ENCODE measurements around the gene PDZD2. TPM values are rescaled to one million over a fixed set of nuclear protein-coding genes. Genes with fewer than 3 reads are reported as not detected.

The PDZD2 gene
- total RNA-seq, 1 donor = 0.36 TPM

DNA sequence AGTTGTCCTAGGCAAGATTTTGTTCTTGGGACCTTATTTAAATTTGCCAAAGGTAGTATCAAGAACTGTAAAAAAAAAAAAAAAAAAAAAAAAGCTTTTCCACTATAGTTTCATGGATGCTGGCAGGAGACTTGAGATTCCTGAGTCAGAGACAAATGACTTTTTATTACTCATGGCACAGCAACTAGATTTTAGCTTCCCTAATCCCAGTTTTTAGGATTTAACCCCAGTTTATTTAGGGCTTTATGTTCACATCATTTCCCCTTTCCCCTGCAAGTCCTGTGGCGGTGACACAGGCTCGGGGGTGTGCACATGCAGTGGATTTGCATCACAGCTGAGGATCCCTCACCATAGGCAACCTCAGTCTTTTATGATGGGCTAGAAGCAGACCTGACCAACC lies 390.3 kb downstream of the PDZD2 start:
- Histone ChIP-seq H4K20me1 (ENCODE audit: insufficient read depth, low read length) (peaks cover 5% of the 10 kb centered on the region), H2AFZ (ENCODE audit: low read length) (no peak overlapping the region), H3K9me3 (ENCODE audit: low read depth, low read length) (no peaks in the 10 kb centered on the region), H3K79me2 (ENCODE audit: insufficient read depth, low read length) (no peaks in the 10 kb centered on the region), H3K4me2 (ENCODE audit: insufficient read depth, low read length) (peak overlapping the region; percentile 50), H3K27me3 (ENCODE audit: insufficient read depth, low read length) (peaks cover 2% of the 10 kb centered on the region), H3K36me3 (ENCODE audit: insufficient read depth, low read length) (no peaks in the 10 kb centered on the region), H3K4me3 (ENCODE audit: insufficient read depth, low read length) (no peak overlapping the region), H3K4me1 (ENCODE audit: insufficient read depth, low read length) (peaks cover 49% of the 10 kb centered on the region), H3K27ac (ENCODE audit: low read depth, low read length) (peak overlapping the region; percentile 69)
- DNase-seq (ENCODE audit: insufficient read length, low spot score, missing footprints) = no peak
- TF ChIP-seq, protein P1, sequence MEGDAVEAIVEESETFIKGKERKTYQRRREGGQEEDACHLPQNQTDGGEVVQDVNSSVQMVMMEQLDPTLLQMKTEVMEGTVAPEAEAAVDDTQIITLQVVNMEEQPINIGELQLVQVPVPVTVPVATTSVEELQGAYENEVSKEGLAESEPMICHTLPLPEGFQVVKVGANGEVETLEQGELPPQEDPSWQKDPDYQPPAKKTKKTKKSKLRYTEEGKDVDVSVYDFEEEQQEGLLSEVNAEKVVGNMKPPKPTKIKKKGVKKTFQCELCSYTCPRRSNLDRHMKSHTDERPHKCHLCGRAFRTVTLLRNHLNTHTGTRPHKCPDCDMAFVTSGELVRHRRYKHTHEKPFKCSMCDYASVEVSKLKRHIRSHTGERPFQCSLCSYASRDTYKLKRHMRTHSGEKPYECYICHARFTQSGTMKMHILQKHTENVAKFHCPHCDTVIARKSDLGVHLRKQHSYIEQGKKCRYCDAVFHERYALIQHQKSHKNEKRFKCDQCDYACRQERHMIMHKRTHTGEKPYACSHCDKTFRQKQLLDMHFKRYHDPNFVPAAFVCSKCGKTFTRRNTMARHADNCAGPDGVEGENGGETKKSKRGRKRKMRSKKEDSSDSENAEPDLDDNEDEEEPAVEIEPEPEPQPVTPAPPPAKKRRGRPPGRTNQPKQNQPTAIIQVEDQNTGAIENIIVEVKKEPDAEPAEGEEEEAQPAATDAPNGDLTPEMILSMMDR (IDR thresholded peaks at IDR 0.05; ENCODE audit: extremely low read depth, low read depth, low read length) = no peak

DNA sequence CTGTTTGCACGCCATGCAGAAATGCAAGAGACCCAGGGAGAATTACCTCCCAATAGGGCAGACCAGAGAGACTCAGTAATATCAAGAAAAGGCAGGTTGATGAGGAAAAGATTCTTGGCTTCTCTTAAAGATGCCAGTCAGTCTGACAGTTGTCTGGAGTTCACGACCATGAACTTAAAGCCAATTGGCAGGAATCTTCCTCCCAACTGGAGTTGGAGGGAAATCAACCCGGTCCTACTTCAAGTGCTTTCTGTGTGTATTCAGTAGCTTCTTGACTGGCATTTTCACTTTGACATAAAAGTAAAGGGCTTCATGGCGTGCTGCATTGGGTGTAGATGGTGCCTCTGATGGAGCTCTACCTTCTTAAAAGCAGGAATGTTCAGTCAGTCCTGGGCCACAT lies 390.9 kb downstream of the PDZD2 start:
- Histone ChIP-seq H2AFZ (ENCODE audit: low read length) (no peak overlapping the region), H3K36me3 (ENCODE audit: insufficient read depth, low read length) (no peaks in the 10 kb centered on the region), H3K9me3 (ENCODE audit: low read depth, low read length) (no peaks in the 10 kb centered on the region), H3K79me2 (ENCODE audit: insufficient read depth, low read length) (no peaks in the 10 kb centered on the region), H4K20me1 (ENCODE audit: insufficient read depth, low read length) (peaks cover 5% of the 10 kb centered on the region), H3K4me2 (ENCODE audit: insufficient read depth, low read length) (peak overlapping the region; percentile 50), H3K27me3 (ENCODE audit: insufficient read depth, low read length) (peaks cover under 1% of the 10 kb centered on the region), H3K27ac (ENCODE audit: low read depth, low read length) (peak overlapping the region; percentile 69), H3K4me3 (ENCODE audit: insufficient read depth, low read length) (no peak overlapping the region), H3K4me1 (ENCODE audit: insufficient read depth, low read length) (peaks cover 49% of the 10 kb centered on the region)
- TF ChIP-seq, protein P1 (IDR thresholded peaks at IDR 0.05; ENCODE audit: extremely low read depth, low read depth, low read length) = no peak
- no peak for DNase-seq (ENCODE audit: insufficient read length, low spot score, missing footprints)

DNA sequence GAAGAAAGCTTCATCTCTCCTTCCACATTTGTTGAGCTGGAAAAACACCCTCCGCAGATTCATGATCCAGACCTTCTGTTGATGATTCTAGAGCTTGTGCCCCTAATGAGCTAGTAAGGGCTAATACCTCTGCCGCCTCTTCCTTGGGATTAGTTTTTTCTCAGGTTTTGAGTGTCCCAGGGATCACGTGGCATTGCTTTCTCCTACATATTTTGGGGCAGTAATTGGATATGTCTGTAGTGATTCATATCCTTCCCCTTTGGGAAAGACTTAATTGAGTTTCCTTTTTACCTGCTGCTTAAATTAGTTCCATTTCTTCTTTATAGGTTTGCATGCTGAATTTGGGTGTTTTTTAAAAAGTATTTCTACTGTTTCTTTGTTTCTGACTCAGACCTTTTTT lies 391.3 kb downstream of the PDZD2 start:
- Histone ChIP-seq H2AFZ (ENCODE audit: low read length) (no peak overlapping the region), H3K4me1 (ENCODE audit: insufficient read depth, low read length) (peaks cover 49% of the 10 kb centered on the region), H3K27me3 (ENCODE audit: insufficient read depth, low read length) (no peaks in the 10 kb centered on the region), H3K9me3 (ENCODE audit: low read depth, low read length) (no peaks in the 10 kb centered on the region), H3K36me3 (ENCODE audit: insufficient read depth, low read length) (no peaks in the 10 kb centered on the region), H3K27ac (ENCODE audit: low read depth, low read length) (no peak overlapping the region), H3K4me3 (ENCODE audit: insufficient read depth, low read length) (no peak overlapping the region), H3K4me2 (ENCODE audit: insufficient read depth, low read length) (peak overlapping the region; percentile 13), H3K79me2 (ENCODE audit: insufficient read depth, low read length) (no peaks in the 10 kb centered on the region), H4K20me1 (ENCODE audit: insufficient read depth, low read length) (peaks cover 5% of the 10 kb centered on the region)
- DNase-seq (ENCODE audit: insufficient read length, low spot score, missing footprints) = no peak
- TF ChIP-seq, protein P1 (IDR thresholded peaks at IDR 0.05; ENCODE audit: extremely low read depth, low read depth, low read length) = no peak

DNA sequence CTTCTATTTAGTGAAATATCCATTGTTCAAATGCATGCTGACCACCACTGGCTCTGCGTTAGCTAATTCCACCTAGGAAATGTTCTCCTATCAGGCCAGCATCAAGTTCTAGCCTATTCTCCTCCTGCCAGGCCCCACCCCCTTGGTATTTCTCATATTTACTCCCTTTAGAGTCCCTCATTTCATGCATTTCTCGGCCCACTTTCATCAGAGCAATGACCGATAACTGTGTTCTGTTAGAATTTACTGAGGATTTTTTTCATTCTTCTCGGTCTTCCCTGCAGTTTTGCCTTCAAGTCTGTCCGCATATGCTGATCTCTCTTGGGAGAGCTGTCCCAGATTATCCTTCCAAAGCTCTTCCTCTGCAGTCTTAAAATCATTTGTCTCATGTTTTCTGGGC lies 391.8 kb downstream of the PDZD2 start:
- no peak overlapping the region for H3K4me2 ChIP-seq (ENCODE audit: insufficient read depth, low read length)
- peaks cover 49% of the 10 kb centered on the region for H3K4me1 ChIP-seq (ENCODE audit: insufficient read depth, low read length)
- H3K27ac ChIP-seq (ENCODE audit: low read depth, low read length) = no peak overlapping the region
- H3K79me2 ChIP-seq (ENCODE audit: insufficient read depth, low read length) = no peaks in the 10 kb centered on the region
- no peak overlapping the region for H2AFZ ChIP-seq (ENCODE audit: low read length)
- no peak overlapping the region for H3K4me3 ChIP-seq (ENCODE audit: insufficient read depth, low read length)
- H3K36me3 ChIP-seq (ENCODE audit: insufficient read depth, low read length) = no peaks in the 10 kb centered on the region
- TF ChIP-seq, protein P1 (IDR thresholded peaks at IDR 0.05; ENCODE audit: extremely low read depth, low read depth, low read length) = no peak
- H3K9me3 ChIP-seq (ENCODE audit: low read depth, low read length) = no peaks in the 10 kb centered on the region
- peaks cover 5% of the 10 kb centered on the region for H4K20me1 ChIP-seq (ENCODE audit: insufficient read depth, low read length)
- no peaks in the 10 kb centered on the region for H3K27me3 ChIP-seq (ENCODE audit: insufficient read depth, low read length)
- no peak for DNase-seq (ENCODE audit: insufficient read length, low spot score, missing footprints)
